Endodermal cell (in vitro differentiated cells): ENCODE measurements around the gene ST6GAL1. TPM values are rescaled to one million over a fixed set of nuclear protein-coding genes. Genes with fewer than 3 reads are reported as not detected.

Experiments used
- DNase-seq: peaks from one replicate; pipeline ENCODE4 v3.0.0-alpha.2; 2017
- H3K27ac ChIP-seq: 2 replicates; pipeline ENCODE4 v1.5.1; 2013; ENCODE audit warnings: mild to moderate bottlenecking, low read depth, low read length, moderate library complexity
- H3K27me3 ChIP-seq: 2 replicates; pipeline ENCODE4 v1.6.1; 2013; ENCODE audit warnings: mild to moderate bottlenecking, low read length, moderate library complexity; ENCODE audit not compliant: insufficient read depth, control insufficient read depth, poor library complexity, severe bottlenecking
- H3K36me3 ChIP-seq: 2 replicates; pipeline ENCODE4 v1.7.0; 2013; ENCODE audit warnings: mild to moderate bottlenecking, low read length, moderate library complexity; ENCODE audit not compliant: control insufficient read depth, insufficient read depth
- H3K4me1 ChIP-seq: one replicate; pipeline ENCODE4 v1.7.0; 2013; ENCODE audit warnings: low read length; ENCODE audit not compliant: control insufficient read depth, insufficient read depth
- H3K4me3 ChIP-seq: 2 replicates; pipeline ENCODE4 v1.5.1; 2013; ENCODE audit warnings: mild to moderate bottlenecking, low read length, moderate library complexity
- H3K9ac ChIP-seq: 2 replicates; pipeline ENCODE4 v1.6.1; 2013; ENCODE audit warnings: mild to moderate bottlenecking, low read length, moderate library complexity; ENCODE audit not compliant: poor library complexity, severe bottlenecking; ENCODE audit errors: extremely low read depth
- H3K9me3 ChIP-seq: 2 replicates; pipeline ENCODE4 v1.6.1; 2013; ENCODE audit warnings: mild to moderate bottlenecking, low read length, moderate library complexity; ENCODE audit not compliant: control insufficient read depth
- H3K27ac Mint-ChIP-seq: 2 replicates; pipeline ENCODE4 v1.8.0; 2020; ENCODE audit warnings: mixed read lengths
- H3K27me3 Mint-ChIP-seq: 2 replicates; pipeline ENCODE4 v1.8.0; 2021; ENCODE audit warnings: mild to moderate bottlenecking, mixed read lengths; ENCODE audit not compliant: insufficient read depth
- H3K36me3 Mint-ChIP-seq: 2 replicates; pipeline ENCODE4 v1.8.0; 2020; ENCODE audit warnings: low read depth, mixed read lengths
- H3K4me1 Mint-ChIP-seq: 2 replicates; pipeline ENCODE4 v1.8.0; 2020; ENCODE audit warnings: mixed read lengths
- H3K4me3 Mint-ChIP-seq: 2 replicates; pipeline ENCODE4 v1.8.0; 2020; ENCODE audit warnings: mild to moderate bottlenecking, moderate library complexity, mixed read lengths
- H3K9me3 Mint-ChIP-seq: 2 replicates; pipeline ENCODE4 v1.8.0; 2020; ENCODE audit warnings: mild to moderate bottlenecking, mixed read lengths
- CTCF ChIP-seq: fragments of 200-600 bp; sonication (generic); conservative IDR thresholded peaks from 2 replicates; pipeline ENCODE4 v1.5.0; 2021; ENCODE audit warnings: antibody characterized with exemption, mild to moderate bottlenecking
- WGBS, 2 experiments: methylation state at CpG; one replicate each; pipeline versions ENCODE4 v1.1.5 to v1.1.7; 2013; ENCODE audit warnings: missing lambda C conversion rate in 2 of 2, mixed read lengths in 1 of 2; ENCODE audit not compliant: insufficient coverage in 1 of 2, insufficient read length in 1 of 2; 5-methylcytosine and 5-hydroxymethylcytosine counted together
- total RNA-seq, 2 donors: library from RNA; stranded (reverse); fragmentation: NEBNext Ultra II Directional in 1 of 2; extraction: Animal tissue kit (Norgen Biotek cat#: 25700) in 1 of 2; gene quantifications; 2 replicates in 1 of 2; 3 replicates in 1 of 2; pipeline ENCODE4 v1.2.1, GENCODE V29; 2021

The ST6GAL1 gene
- total RNA-seq, 2 donors from 2014 or later: 79.3 to 82.4 TPM

DNA sequence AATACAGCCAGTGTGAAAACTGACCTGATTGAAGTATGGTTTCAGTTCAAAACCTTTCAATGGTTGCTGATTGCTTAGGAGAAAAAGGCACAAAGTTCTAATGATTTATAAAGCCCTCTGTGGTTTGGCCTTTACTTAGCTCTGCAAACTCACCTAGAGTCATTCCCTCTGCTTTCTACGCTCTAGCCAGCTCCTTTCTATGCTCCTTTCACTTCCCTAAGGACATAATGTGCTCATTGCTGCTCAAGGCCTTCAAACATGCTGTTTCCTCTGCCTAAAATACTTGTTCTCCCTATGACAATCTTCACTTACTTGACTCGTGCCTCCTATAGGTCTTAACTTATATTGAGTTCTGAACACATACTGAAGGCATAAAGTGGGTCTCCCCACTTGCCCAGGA is 190.0 kb downstream of the ST6GAL1 start:
- peaks cover under 1% of the 10 kb centered on the region for H3K36me3 Mint-ChIP-seq
- H3K27ac Mint-ChIP-seq: no peak overlapping the region
- no peak for DNase-seq
- H3K4me3 Mint-ChIP-seq: no peak overlapping the region
- Histone ChIP-seq H3K9me3 (no peaks in the 10 kb centered on the region), H3K4me1 (no peaks in the 10 kb centered on the region), H3K4me3 (no peak overlapping the region), H3K9ac (no peak overlapping the region), H3K27me3 (no peaks in the 10 kb centered on the region), H3K27ac (no peak overlapping the region), H3K36me3 (no peaks in the 10 kb centered on the region)
- H3K9me3 Mint-ChIP-seq: no peaks in the 10 kb centered on the region
- H3K4me1 Mint-ChIP-seq: peaks cover 15% of the 10 kb centered on the region
- WGBS, 2 experiments: 85 to 93% methylated on average over 2 of the region's 2 CpGs
- TF ChIP-seq CTCF: no peak
- no peaks in the 10 kb centered on the region for H3K27me3 Mint-ChIP-seq

DNA sequence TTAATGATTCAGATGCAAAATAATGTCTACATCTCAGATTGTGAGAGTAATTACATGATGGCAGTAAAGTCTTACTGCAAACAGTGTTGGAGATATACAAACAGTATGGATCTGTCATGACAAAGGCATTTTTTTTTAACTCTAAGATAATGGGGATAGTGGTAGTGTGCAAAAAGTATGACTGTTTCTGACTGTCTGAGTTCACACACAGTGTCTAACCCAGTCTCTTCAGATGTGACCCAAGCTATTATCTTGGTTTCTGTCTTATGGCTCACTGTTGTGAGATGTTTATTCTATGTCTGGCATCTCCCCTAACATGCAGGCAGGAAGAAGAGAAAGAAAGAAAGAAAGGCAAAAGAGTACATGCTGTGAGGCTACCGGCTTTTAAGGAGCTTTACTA is 191.9 kb downstream of the ST6GAL1 start:
- no peak overlapping the region for H3K9ac ChIP-seq
- no peak overlapping the region for H3K4me3 ChIP-seq
- no peak for DNase-seq
- no peak overlapping the region for H3K4me3 Mint-ChIP-seq
- no peaks in the 10 kb centered on the region for H3K36me3 ChIP-seq
- peaks cover 15% of the 10 kb centered on the region for H3K4me1 Mint-ChIP-seq
- H3K9me3 Mint-ChIP-seq: no peaks in the 10 kb centered on the region
- H3K27ac ChIP-seq: no peak overlapping the region
- 27% methylated on average over 1 of the region's 1 CpG; no CpG with 5 or more reads in 1 of the 2 experiments for WGBS, 2 experiments
- no peaks in the 10 kb centered on the region for H3K27me3 ChIP-seq
- H3K9me3 ChIP-seq: no peaks in the 10 kb centered on the region
- TF ChIP-seq CTCF: no peak
- no peaks in the 10 kb centered on the region for H3K27me3 Mint-ChIP-seq
- H3K4me1 ChIP-seq: no peaks in the 10 kb centered on the region
- no peak overlapping the region for H3K27ac Mint-ChIP-seq
- peaks cover 7% of the 10 kb centered on the region for H3K36me3 Mint-ChIP-seq

GRCh38 chr3:187125319-187126031 is 195.1 kb downstream of the ST6GAL1 start:
- peaks cover 15% of the 10 kb centered on the region for H3K4me1 Mint-ChIP-seq
- no peaks in the 10 kb centered on the region for H3K9me3 Mint-ChIP-seq
- H3K36me3 Mint-ChIP-seq: peaks cover 27% of the 10 kb centered on the region
- Histone ChIP-seq H3K9ac (no peak overlapping the region), H3K27me3 (no peaks in the 10 kb centered on the region), H3K27ac (no peak overlapping the region), H3K9me3 (no peaks in the 10 kb centered on the region), H3K4me3 (no peak overlapping the region), H3K36me3 (no peaks in the 10 kb centered on the region), H3K4me1 (no peaks in the 10 kb centered on the region)
- no peak overlapping the region for H3K4me3 Mint-ChIP-seq
- 96 to 97% methylated on average over 3 to 6 of the region's 6 CpGs for WGBS, 2 experiments
- H3K27ac Mint-ChIP-seq: no peak overlapping the region
- no peak for TF ChIP-seq CTCF
- no peaks in the 10 kb centered on the region for H3K27me3 Mint-ChIP-seq
- no peak for DNase-seq

Other genes starting within 250 kb of the ST6GAL1 start
- not detected for gene KNG1, start 213.2 kb upstream of the ST6GAL1 start, total RNA-seq
- 100 to 1,000 TPM; 329 TPM for gene EIF4A2, start 146.9 kb upstream of the ST6GAL1 start, total RNA-seq
- gene RFC4, start 124.0 kb upstream of the ST6GAL1 start, total RNA-seq: 100 to 1,000 TPM in 1 of 2 donors, 10 to 100 TPM in 1; 57.6 to 111 TPM
- not detected for gene ADIPOQ, start 87.8 kb upstream of the ST6GAL1 start, total RNA-seq
- gene RPL39L, start 209.0 kb downstream of the ST6GAL1 start, total RNA-seq: 10 to 100 TPM; 26.8 to 34.5 TPM